Measurements from ENCODE around the gene C1orf226.

DNA sequence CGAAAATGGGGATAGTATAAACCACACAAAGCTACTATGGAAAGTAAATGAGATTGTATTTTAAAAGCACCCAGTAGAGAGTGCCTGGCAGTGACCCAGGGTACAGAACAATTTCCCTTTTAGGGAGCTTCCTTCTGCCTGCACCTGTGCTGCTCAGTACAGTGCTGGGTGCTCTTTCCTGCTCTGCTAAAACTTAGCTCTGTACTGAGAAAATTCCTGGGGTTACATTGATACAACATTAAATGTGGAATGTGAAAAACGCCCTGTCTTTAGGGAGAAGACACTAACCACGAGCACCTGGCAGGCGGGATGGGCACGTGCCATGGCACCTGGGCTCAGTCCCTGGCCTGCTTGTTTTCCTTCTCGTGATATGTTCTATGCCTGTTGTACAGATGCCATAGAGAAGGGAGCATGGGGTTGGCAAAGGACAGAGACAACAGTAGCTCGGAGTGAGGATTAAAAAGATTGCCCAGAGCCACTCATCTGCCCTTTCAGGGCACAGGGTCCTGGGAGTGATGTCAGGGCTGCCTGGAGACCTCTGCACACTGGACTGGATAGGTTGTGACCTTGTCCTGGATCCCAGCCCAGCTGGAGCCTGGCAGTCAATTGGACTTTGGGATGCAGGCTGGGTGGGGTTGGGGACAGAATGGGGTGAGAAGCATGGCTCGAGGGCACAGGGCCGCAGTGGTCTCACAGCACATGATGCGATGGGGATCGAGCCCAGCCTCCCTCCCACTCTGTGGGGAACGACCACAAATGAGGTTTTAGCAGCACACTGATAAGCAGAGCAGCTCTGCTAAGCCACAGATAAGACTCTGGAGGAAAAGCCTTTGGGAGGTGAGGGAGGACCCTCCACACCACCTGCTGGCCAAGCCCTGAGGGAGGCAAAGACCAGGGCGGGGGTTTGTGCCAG lies 9.1 kb upstream of the C1orf226 start:
- no peak for TF ChIP-seq CTCF (IDR thresholded peaks at IDR 0.05; ENCODE audit: low read depth, low read length)
- no peak for TF ChIP-seq MYC (IDR thresholded peaks at IDR 0.05; ENCODE audit: low read depth, low read length)
